ENCODE results near the gene TVP23B.
"Not testable (repeated sequence)": the region's sequence is repeated elsewhere in the genome, so short reads cannot be mapped to it uniquely, and the experiment has no call there.

TVP23B gene

GRCh38 chr17:18780991-18781718 lies at the start of gene TVP23B:
Gene TVP23B, plus strand, starts transcription at chr17:18781183. Its CDS starts 111 bp downstream, at chr17:18781294.
- in situ Hi-C loops (cut with HindIII; ENCODE audit: low sequenced_read_pairs) = not testable (repeated sequence)

DNA sequence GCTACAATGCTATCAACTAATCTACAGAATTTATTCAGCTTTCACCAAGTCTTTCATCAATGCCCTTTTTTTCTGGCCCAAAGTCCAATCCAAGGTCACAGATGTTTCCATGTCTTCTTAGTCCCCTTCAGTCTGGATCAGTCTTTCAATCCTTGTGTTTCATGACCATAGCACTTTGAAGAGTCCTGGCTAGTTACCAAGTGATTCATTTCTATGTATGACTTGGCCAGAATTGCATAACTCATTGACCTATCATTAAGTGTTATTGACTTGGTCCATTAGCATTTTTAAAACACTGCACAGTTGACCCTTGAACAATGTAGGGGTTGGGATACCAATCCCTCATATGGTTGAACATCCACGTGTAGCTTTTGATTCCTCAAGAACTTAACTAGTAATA lies 48.5 kb upstream of the TVP23B start:
- in situ Hi-C loops (cut with HindIII; ENCODE audit: low sequenced_read_pairs) = not testable (repeated sequence)

DNA sequence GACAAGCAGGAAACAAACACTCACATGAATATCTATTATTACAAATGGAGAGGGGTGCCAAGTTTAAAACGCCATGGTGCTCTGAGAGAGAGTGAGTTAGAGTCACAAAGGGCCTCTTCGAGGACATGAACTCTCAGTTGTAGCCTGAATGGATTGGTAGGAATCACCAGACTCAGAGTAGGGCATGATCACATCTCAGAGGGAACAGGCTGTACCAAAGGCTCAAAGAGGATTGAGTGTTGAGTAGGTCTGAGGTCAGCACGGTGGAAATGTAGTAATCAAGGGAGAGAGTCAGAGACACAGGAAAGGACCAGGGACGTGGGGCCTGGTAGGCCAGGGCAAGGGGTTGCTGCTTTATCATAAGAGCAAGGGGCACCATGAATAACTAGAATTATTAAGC lies 47.6 kb upstream of the TVP23B start:
- in situ Hi-C loops (cut with HindIII; ENCODE audit: low sequenced_read_pairs) = not testable (repeated sequence)

DNA sequence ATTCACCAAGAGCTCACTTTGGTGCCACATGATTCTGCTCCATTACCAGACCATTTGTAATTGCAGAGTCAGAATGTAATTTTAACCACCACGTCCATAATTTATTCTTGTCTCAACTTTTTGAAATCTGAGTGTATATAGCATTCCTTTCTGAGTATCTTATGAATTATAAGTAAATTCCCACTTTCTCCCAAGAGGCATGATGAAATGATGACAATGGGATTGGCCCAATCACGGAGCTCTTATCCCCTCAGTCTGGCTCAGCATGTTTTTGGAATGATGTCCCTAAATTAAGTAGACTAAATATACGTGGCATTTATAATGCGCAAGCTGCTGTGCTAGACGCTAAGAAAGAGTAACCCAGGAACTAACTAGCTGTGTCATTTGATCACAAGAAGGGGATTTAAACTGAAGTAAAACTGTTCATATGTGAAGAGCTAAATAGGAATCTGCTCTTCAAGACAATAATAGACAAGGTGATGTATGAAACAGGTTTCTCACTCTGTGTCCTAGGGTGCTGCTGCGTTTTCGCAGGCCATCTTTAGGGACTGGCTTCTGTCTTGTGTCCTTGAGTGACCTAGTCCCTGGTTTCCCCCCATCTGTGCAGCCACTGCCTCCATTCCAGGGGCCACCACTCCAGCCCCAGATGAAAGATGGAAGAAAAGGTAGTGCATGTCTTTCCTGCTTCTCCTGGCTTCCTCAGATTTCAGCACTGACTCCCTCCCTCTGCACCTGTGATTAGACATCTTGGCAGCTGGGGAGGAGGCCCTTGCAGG lies 41.2 kb upstream of the TVP23B start:
- in situ Hi-C loops (cut with HindIII; ENCODE audit: low sequenced_read_pairs) = not testable (repeated sequence)

GRCh38 chr17:18741228-18741627 lies 39.8 kb upstream of the TVP23B start:
- in situ Hi-C loops (cut with HindIII; ENCODE audit: low sequenced_read_pairs) = not testable (repeated sequence)

- in situ Hi-C loops (cut with HindIII; ENCODE audit: low sequenced_read_pairs) = not testable (repeated sequence)
Measured at GRCh38 chr17:18743699-18744421, 37.1 kb upstream of the TVP23B start, which contains the start of gene FBXW10. Gene FBXW10, plus strand, starts transcription at chr17:18744054. Its CDS starts 191 bp downstream, at chr17:18744245.

- in situ Hi-C loops (cut with HindIII; ENCODE audit: low sequenced_read_pairs) = not testable (repeated sequence)
Measured at GRCh38 chr17:18744726-18745125, 36.3 kb upstream of the TVP23B start.

- in situ Hi-C loops (cut with HindIII; ENCODE audit: low sequenced_read_pairs) = not testable (repeated sequence)
Measured at GRCh38 chr17:18746551-18746950, 34.4 kb upstream of the TVP23B start.

GRCh38 chr17:18747501-18747900 lies 33.5 kb upstream of the TVP23B start:
- in situ Hi-C loops (cut with HindIII; ENCODE audit: low sequenced_read_pairs) = not testable (repeated sequence)

GRCh38 chr17:18750242-18750641 lies 30.7 kb upstream of the TVP23B start:
- in situ Hi-C loops (cut with HindIII; ENCODE audit: low sequenced_read_pairs) = not testable (repeated sequence)

DNA sequence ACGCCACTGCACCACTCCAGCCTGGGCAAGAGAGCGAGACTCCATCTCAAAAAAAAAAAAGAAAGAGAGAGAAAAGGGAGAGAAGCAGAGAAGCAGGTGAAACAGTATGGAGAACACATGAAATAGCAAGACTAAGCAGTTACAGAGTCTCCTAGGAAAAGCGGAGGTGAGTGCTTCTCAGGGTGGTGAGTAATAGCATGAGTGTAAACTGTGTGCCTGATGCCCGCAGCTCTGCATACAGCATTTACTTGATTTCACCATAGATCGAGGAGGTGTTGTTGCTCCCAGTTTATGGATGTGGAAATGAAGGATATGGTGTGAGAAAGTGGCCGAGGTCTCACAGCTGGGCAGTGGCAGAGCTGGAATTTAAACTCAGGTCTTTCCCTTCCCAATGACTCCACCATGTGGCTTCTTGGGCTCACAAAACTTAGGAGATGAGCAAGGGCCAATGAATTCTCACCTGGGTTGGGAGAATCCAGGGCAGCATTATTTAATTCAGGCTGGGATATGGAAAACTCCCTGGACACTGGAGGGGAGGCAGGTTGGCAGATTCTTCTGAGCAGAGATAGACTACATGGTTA lies 27.1 kb upstream of the TVP23B start:
- in situ Hi-C loops (cut with HindIII; ENCODE audit: low sequenced_read_pairs) = not testable (repeated sequence)

- in situ Hi-C loops (cut with HindIII; ENCODE audit: low sequenced_read_pairs) = not testable (repeated sequence)
Measured at GRCh38 chr17:18755969-18756368, 25.0 kb upstream of the TVP23B start.

DNA sequence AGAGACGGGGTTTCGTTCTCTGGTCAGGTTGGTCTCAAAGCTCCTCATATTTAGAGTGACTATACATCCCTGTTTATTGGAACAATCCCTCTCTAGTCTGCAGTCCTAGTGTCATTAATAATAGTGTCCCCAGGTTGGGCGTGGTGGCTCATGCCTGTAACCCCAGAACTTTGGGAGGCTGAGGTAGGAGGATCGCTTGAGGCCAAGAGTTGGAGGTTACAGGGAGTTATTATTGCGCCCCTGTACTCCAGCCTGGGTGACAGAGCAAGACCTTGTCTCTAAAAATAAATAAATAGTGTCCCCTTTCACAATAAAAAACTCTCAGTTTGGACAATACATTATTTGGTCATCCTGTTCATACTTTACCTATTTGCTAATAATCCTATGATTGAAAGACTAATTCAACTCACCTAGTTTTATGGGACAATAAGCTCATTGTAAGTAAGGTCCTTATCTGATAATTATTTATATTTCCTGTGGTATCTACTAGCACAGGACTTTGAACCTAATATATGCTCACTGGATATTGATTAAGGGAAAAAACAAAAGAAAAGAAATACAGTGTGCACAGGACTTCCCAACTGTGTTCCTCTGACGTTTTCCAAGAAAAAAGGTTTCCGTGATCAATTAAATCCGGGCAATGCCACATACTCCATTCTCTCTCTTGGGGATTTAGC lies 23.5 kb upstream of the TVP23B start:
- in situ Hi-C loops (cut with HindIII; ENCODE audit: low sequenced_read_pairs) = not testable (repeated sequence)

GRCh38 chr17:18758344-18758743 lies 22.6 kb upstream of the TVP23B start:
- in situ Hi-C loops (cut with HindIII; ENCODE audit: low sequenced_read_pairs) = not testable (repeated sequence)

DNA sequence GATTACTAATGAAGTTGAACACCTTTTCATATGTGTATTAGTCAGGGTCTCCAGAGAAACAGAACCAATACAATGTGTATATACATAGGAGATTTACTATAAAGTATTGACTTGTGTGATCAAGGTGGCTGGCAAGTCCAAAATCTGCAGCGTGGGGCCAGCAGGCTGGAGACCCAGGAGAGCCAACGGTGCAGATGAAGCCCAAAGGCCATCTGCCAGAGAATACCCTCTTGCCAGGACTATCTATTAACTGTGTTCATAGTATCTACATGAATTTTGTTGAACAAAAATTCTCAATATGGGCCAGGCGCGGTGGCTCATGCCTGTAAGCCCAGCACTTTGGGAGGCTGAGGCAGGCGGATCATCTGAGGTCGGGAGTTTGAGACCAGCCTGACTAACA lies 20.8 kb upstream of the TVP23B start:
- in situ Hi-C loops (cut with HindIII; ENCODE audit: low sequenced_read_pairs) = not testable (repeated sequence)

DNA sequence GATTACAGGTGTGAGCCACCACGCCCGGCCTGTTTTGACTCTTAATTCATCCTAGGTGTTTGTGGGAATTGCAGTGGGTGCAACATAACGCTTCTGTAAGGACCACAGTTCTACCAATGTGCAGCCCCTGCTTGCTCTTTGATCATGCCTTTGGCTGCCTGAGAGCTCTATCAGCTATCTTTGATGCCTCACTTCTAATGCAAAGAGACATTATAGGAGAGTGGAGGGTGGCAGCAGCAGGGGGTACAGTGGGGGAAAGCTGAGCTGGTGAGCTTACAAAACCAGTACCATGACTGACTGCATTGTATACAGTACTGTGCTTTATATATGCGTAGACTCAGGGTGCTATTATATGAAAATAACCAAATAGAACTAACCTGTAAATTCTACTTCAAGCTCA lies 10.4 kb upstream of the TVP23B start:
- in situ Hi-C loops (cut with HindIII; ENCODE audit: low sequenced_read_pairs) = not testable (repeated sequence)

DNA sequence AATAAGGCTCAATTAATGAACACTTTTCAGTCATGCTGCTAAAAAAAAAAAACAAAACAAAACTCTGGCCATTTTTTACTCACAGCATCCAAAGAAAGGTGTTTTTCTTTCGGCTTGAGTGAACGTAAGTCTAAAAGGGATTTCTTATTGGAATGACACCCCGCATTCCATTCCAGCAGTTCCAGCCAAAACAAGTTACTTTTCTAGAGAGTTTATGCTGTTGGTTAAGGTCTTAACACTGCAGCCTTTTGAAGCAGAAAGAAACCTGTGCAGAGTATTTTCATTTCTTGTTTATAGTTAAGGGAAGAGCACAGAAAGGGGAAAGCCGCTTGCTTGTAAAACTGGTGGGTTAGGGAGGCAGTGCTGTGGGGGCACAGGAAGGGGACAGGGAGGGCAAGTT lies 9.9 kb upstream of the TVP23B start:
- in situ Hi-C loops (cut with HindIII; ENCODE audit: low sequenced_read_pairs) = not testable (repeated sequence)

DNA sequence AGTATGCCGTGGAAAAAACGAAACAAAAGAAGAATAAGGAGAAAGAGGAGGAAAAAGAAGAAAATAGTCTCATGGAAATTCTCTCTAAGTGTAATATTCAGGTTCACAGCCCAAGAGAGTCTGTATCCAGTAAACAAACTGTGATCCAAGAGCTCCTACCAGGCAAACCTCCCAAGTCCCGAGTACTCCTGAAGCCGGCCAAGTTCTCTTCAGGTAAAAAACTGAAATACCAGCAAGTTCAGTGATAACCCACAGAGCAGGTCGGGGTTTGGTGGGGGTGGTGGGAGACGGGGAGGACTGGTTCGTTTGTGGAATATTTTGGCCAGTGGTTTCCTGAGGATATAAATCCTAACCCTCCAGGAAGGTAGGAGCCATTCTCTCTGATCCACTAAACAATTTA lies 8.5 kb upstream of the TVP23B start:
- in situ Hi-C loops (cut with HindIII; ENCODE audit: low sequenced_read_pairs) = no loop called here

GRCh38 chr17:18781805-18782204 lies 822 bp downstream of the TVP23B start:
- in situ Hi-C loops (cut with HindIII; ENCODE audit: low sequenced_read_pairs) = not testable (repeated sequence)

- in situ Hi-C loops (cut with HindIII; ENCODE audit: low sequenced_read_pairs) = not testable (repeated sequence)
Measured at GRCh38 chr17:18785933-18786332, 5.0 kb downstream of the TVP23B start.

Data from DLD1 (cell line).